HG02840 (cell line): Measurements from ENCODE around the gene NUBPL.
"Not testable (repeated sequence)": the region's sequence is repeated elsewhere in the genome, so short reads cannot be mapped to it uniquely, and the experiment has no call there.

Experiments
- ATAC-seq: cut with Tn5 transposase; IDR thresholded peaks from one replicate; pipeline ENCODE4 v1.9.1; 2021; ENCODE audit warnings: mild to moderate bottlenecking, moderate library complexity, moderate number of reproducible peaks; ENCODE audit not compliant: unreplicated experiment, low FRiP score

Gene NUBPL

DNA sequence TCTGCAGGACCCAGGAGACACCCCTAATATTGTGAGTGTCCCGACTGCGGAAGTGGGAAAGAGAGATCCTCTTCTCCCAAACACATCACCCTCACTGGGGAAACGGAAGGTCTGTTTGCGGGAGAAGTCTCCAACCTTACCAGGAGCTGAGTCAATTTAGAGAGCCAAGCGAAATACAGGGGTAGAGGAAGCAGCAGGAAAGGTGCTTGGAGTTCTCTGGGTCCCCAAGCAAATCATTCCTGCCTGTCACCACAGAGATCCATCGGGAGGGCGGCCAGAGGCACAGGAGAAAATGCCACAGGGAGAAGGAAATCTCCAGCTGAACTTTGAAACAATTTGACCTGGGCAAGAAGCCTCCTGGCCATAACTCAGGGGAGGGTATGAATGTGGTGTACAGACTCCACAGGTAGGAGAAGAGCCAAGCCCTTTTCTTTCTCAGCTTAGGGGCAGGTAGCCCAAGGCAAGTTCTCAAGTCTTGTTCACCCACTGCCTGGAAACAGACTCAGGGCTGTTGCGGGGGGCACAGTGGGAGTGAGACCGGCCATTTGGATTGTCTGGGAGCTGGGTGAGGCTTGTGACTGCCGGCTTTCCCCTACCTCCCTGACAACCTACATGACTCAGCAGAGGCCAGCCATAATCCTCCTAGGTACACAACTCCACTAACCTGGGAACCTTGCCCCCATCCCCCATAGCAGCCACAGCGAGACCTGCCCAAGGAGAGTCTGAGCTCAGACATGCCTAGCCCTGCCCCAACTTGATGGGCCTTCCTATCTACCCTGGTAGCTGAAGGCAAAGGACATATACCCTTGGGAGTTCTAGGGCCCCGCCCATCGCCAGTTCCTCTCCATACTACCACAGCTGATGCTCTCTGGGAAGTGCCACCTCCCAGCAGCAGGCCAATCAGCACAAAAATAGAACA is 304.0 kb downstream of the NUBPL start:
- ATAC-seq, result no peak

DNA sequence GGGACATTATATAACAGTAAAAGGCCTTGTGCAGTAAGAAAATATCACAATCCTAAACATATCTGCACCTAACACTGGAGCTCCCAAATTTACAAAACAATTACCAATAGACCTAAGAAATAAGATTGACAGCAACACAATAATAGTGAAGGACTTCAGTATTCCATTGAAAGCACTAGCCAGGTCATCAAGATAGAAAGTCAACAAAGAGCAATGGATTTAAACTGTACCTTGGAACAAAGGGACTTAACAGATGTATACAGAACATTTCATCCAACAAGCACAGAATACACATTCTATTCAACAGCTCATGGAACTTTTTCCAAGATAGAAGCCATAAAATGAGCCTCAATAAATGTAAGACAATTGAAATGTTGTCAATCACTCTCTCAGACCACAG is 306.4 kb downstream of the NUBPL start:
- no peak for ATAC-seq

DNA sequence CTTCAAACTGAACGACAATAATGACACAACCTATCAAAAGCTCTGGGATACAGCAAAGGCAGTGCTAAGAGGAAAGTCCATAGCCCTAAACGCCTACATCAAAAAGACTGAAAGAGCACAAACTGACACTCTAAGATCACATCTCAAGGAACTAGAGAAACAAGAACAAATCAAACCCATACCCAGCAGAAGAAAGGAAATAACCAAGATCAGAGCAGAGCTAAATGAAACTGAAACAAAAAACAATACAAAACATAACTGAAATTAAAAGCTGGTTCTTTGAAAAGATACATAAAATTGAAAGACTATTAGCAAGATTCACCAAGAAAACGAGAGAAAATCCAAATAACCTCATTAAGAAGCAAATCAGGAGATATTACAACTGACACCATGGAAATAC is 306.9 kb downstream of the NUBPL start:
- ATAC-seq, result not testable (repeated sequence)

DNA sequence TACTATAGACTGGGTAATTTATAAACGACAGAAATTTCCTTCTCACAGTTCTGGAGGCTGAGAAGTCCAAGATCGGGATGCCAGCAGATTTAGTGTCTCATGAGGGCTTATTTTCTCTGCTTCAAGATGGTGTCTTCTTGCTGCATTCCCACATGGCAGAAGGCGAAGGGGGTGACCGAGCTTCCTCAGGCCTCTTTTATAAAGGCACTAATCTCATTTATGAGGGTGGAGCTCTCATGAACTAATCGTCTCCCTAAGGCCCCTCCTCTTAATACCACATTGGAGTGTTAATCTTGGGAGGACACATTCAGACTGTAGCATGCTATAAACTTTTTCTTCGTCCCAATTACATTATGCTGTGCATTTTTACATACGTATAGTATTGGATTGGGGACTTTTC is 315.5 kb downstream of the NUBPL start:
- no peak for ATAC-seq

DNA sequence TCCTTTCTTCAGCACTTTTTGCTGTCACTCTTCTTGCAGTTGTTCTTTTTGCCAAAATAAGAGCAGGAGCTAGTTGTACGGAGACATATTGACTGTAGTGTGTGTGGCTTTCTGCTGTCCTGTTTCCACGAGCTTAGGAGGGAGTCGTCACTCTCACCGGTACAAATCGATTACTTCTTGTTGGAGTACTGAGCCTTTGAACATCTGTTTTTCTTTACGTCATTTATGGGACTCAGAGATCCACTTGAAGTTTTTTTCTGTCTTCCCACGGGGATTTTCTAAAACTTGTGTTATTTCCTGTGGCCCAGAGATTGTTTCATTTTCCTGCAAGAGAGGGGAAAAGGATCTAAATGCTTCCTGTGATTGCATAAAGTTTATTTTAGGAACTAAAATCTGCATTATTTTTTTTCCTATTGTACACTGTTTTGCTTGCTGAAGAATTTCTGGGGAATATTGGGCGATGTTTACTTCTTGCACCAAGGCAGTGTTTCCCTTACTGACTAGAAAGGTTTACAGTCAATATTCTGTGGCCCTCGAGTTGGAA is 316.1 kb downstream of the NUBPL start:
- no peak for ATAC-seq

DNA sequence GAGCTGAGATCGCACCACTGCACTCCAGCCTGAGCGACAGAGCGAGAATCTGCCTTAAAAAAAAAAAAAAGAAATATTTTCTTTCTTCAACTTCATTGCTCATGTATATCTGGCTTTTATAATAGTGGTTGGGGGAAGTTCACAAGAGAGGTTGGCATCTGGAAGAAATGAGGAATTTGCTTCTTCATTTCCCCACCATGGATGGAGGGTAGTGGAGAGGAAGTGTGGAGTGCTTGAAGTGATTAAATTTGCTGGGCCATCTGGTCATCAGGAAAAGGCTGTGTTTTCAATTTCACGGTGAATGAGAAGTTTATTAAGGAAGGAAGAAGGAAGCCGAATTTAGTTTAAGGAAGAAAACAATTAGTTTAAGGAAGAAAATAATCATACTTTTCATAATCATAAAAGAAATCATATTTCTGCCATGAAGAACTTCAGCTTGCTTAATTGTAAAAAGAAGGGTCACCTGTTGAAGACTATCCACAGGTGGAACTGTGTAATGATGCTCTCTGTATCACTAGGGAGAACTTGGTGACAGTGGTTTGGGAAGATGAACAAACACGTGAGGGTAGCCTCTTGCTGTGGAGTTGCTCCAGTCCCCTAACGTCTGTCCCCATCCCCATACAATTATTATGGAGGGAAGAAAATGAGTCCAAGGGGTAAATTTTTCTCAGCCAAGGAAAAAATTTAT is 318.6 kb downstream of the NUBPL start:
- ATAC-seq, result no peak

DNA sequence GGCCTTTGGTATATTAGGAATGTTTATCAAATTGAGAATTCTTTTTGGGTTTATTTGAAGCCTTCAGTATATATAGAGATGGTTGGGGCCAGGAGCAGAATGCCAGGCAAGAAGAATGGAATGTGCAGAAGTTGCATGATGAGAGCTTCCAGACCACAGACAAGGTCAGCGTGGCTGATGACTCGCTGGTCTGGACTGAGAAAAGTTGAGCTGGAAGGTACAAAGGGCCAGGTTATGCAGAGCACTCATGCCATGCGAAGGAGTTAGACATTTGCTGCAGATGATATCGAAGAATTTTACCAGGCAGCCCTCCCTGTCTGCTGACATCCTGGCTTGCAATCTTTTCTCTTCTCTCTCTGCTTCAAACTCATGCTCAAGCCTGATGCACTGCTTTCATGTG is 319.7 kb downstream of the NUBPL start:
- ATAC-seq, result no peak

DNA sequence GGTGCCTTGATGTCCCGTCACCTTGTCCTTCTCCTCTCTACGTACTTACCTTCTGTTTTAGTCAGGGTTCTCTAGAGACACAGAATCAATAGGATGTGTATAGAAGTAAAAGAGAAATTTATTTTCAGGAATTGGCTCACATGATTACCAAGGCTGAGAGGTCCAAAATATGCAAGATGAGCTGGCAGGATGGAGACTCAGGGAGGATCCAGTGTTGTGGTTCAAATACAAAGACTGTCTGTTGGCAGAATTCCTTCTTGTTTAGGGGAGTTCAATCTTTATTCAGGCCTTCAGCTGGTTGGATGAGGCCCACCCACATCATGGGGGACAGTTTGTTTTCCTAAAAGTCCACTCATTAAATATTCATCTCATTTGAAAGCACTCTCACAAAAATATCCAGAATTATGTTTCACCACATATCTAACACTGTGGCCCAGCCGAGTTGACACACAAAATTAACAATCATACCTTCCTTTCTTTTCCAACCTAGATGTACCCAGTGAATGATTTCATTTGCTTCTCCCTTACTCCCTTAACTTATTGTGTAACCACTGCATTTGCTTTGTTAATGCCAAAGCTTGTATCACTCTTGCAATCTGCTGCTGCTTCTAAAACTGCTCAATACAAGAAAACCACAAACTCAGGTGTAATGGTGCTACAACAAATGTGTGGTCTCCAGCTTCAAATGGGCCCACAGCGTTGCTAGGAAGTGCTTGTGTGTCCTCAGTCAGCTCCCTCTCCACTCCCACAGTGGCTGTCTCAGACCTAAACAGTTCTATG is 320.5 kb downstream of the NUBPL start:
- ATAC-seq, result no peak

DNA sequence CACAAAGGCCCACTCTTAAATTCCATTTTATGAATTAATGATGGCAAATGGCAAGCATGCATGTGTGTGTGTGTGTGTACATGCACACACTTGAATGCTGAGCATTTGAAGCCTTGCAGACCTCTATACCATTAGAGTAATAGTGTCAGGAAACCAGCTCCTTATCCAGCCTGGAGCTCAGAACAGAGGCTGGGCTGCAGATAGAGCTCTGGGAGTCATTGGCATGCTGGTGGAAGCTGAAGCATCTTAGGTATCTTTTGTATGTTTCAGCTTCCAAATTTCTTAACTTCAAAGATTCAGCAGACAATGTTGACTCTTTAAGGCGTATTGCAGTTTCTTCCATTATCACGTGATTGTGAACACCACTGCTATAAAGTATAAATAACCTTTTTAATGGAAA is 323.0 kb downstream of the NUBPL start:
- ATAC-seq, result no peak

DNA sequence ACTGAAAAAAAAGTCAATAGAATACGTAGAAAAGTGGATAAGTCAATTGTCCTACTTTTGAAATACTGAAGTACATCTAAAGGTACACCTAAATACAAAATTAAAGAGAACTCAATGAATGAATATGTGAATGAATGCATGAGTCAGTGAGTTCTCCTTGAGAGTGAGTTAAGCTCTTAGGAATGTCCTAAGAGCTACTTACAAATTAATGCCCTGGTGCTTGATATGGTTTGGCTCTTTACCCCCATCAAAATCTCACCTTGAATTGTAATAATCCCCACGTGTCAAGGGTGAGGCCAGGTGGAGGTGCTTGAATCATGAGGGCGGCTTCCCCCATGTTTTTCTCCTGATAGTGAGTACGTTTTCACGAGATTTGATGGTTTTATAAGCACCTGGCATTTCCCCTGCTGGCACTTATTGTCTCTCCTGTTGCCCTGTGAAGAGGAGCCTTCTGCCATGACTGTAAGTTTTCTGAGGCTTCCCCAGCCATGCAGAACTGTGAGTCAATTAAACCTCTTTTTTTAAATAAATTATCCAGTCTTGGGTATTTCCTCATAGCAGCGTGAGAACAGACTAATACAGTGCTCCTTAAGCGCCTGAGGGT is 323.7 kb downstream of the NUBPL start:
- ATAC-seq, result no peak

DNA sequence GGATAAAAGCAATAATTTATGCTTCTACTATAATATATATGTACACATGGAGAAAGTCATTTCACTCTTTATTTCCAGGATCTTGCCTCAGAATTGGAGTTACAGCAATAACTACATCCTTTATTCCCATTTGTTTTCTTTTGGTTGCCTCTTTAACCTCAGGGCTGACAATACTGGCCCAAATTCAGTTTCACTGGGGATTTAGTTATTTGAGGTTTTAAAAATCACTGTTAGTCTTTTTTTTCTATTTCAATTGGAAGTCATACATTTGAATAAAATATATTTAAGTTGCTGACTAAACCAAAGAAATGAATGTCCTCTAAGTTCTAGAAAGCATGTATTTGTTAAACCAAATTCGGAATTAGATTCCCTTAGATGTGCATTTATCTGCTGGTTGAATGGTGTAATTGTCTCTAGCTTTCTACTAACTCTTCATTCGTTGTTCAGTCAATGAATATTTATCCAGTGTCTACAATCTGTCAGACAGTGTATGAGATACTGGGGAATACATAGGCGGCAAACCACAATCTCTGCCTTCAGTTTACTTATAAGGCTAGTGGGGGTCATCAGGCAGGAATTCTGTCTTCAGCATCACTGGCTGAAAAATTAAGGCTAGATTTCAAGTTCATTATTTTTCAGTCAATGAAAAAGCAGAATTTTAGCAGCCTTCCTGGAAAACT is 325.1 kb downstream of the NUBPL start:
- ATAC-seq, result no peak

DNA sequence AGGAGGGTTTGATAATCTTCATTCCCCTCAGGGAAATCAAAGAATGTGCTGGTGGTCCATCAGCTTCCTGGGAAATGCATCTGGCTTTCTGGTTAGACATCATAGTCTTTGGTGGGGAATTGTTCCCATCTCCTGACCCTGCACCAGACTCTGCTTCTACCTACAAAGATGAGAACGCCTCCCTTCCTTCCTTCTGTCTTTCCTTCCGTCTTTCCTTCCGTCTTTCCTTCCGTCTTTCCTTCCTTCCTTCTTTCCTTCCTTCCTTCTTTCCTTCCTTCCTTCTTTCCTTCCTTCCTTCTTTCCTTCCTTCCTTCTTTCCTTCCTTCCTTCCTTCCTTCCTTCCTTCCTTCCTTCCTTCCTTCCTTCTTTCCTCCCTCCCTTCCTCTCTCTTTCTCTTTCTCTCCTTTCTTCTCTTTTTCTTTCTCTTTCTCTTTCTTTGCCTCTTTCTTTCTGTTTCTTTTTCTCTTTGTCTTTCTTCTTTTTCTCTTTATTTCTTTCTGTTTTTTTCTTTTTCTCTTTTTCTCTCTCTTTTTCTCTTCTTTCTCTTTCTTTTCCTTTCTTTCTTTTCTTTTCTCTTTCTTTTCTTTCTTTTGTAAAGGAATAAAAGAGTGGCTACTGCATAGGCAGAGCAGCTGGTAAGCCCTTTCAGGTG is 326.9 kb downstream of the NUBPL start:
- no peak for ATAC-seq

DNA sequence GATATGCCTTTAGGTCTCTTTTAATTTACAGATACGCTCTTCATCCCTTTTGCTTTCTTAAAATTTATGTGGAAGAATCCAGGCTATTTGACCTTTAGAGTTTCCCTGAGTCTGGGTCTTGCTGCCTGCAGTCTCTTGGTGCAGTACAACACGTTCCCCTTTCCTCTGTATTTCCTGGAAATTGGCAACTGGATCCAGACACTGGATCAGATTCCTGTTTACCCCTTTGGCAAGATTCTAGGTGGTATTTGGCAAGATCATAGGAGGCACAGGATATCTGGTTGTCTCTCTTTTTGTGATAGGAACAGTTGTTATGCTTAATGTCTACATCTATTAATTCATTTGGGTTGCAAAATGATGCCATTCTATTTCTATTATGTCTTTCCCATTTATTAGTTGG is 328.1 kb downstream of the NUBPL start:
- ATAC-seq, result no peak

DNA sequence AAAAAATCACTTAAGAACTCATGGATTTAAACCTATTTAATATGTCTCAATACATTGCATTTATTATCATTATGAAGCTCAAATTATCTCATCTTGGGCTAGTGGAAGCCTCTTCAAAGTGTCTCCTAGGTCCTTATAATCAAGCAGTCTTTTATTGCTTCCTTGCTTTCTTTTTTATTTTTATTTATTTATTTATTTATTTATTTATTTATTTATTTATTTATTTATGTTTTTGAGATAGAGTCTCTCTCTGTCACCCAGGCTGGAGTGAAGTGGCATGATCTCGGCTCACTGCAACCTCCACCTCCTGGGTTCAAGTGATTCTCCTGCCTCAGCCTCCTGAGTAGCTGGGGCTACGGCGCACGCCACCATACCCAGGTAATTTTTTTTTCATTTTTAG is 329.0 kb downstream of the NUBPL start:
- ATAC-seq, result not testable (repeated sequence)

DNA sequence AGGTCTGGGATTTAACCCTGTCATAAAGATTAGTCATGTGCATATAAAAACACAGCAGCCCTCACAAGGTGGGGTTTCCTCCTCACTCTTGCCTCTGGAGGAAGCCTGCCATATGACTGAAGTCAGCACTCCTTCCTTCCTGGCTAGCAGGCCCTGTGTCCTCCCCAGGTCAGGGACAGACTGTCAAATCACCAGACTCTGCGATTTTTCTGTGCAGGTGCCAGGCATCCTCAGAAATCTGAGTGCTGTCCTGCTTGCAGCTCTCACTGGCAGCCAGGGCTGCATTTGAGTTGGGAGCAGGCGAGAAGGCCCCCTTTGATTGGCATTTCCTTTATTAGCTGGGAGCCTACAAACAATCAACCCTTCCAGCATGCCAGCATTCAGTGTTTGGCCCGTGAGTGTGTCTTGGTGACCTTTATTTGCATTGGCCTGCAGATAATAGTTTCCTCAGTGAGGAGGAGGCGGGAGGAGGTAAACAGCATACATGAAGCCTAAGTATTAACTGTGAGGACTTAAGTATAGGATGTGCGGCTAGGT is 332.1 kb downstream of the NUBPL start:
- no peak for ATAC-seq

DNA sequence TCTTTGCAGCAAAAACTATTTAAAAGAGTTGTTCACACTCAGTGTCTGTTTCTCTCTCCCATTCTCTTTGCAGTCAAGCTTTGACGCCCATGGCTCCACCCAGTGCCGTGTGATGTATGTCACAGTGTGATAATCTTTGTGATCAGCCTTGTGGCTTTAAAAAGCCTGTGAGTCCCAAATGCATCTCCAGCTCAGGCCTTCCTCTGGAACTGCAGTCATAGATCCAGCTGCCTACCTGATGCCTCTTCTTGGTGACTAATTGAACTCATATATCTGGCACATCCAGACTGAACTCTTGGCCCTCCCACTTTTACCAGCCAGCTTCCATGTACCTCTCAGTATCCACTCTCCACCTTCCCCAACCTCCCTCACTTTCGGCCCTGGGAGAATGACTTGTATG is 333.1 kb downstream of the NUBPL start:
- ATAC-seq, result no peak

DNA sequence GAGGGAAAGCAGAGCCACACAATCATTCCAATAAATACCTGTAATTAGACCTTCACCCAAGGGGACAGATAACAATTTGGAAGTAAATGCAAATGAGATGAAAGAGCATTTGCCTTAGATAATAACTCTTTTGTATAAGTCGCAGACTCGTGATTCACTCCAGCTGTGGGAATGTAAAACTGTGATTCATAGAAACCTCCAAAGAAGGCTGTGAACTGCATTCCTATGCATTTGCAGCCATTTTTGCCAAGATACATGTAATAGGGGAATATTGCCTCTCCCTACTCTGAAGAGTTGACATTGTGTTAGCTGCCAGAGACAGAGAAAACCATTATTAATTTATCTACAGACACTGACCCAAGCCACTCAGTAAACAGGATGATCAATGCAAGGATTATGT is 334.0 kb downstream of the NUBPL start:
- no peak for ATAC-seq

DNA sequence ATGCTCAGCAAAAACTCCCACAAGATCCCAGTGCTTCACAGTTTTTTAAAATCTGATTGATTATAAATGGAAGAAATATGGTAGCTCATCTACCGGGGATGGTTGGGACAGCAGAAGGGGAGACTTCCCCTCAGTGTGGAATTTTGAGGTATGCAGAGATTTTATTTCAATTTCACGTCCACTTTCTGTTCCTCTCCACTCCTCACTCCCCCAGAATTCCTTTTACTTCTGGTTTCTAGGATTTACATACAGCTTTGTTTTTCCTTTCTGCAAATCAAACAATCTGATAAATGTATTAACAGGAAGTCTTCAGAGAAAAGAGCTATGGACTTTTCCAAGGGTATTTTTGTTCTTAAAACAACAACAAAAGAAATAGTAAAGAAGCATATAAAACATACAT is 334.4 kb downstream of the NUBPL start:
- no peak for ATAC-seq

DNA sequence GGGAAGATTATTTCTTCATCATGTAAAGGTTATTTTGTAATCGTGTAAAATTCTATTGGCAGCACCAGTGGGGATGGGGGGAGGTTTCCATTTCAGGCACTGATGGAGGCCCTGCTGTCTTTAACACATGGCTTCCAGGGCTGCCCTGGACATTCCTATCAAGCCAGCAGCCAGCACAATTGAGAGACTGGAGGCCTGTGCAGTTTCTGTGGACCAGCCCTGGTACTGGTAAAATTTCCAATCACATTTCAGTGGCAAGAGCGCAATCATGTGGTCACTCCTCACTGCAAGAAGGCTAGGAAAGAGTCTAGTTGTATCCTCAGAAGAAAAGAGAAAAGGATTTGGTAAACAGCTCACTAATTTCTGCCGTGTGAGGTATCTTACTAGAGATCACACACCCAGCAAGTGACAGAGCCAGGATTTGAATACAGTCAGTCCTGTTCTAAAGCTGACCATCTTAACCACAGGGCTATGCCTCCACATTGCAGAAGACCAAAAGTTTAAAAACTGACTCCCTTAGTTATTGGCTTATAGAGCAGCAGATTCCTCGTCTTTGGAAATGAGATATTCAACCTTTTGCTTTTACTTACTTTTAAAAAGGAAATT is 336.5 kb downstream of the NUBPL start:
- no peak for ATAC-seq
